HEK293 (cell line): Measurements from ENCODE around the gene KRTAP4-6.
"Not testable (repeated sequence)": the region's sequence is repeated elsewhere in the genome, so short reads cannot be mapped to it uniquely, and the experiment has no call there.

Source experiments
- CTCF ChIA-PET: fragments of 350-600 bp; formaldehyde crosslinking; extraction: SDS; loops from one replicate; lab custom pipeline; 2021; ENCODE audit warnings: antibody characterized with exemption; lab: Yijun Ruan, JAX
- POLR2A ChIA-PET: fragments of 300-600 bp; formaldehyde crosslinking; extraction: SDS; loops from one replicate; lab custom pipeline; 2020; ENCODE audit warnings: antibody characterized with exemption, inconsistent platforms; lab: Yijun Ruan, JAX
- H3K27ac ChIP-seq: fragments of 200-500 bp; sonication (Bioruptor generic); 2 replicates; pipeline ENCODE4 v1.5.1; 2014; ENCODE audit warnings: low read depth, low read length, control low read depth, inconsistent platforms; ENCODE audit errors: extremely low read depth
- H3K36me3 ChIP-seq, 2 experiments: fragments of 200-500 bp in 1 of 2; sonication (Bioruptor generic) in 1 of 2; 1 replicate in 1 of 2; 2 replicates in 1 of 2; pipeline ENCODE4 v1.5.1; 2014 to 2017; ENCODE audit warnings: inconsistent platforms in 2 of 2, low read length in 2 of 2; ENCODE audit not compliant: control insufficient read depth in 2 of 2, insufficient read depth in 1 of 2
- H3K4me1 ChIP-seq: fragments of 200-500 bp; sonication (Bioruptor generic); 2 replicates; pipeline ENCODE4 v1.5.1; 2014; ENCODE audit warnings: mild to moderate bottlenecking, low read length, inconsistent platforms; ENCODE audit not compliant: control insufficient read depth, insufficient read depth
- H3K4me3 ChIP-seq: 2 replicates; pipeline ENCODE4 v1.5.1; 2011; ENCODE audit warnings: low read depth, mild to moderate bottlenecking, control low read depth, low read length, moderate library complexity
- H3K9me3 ChIP-seq: fragments of 200-500 bp; sonication (Bioruptor generic); 2 replicates; pipeline ENCODE4 v1.5.1; 2014; ENCODE audit warnings: low read depth, low read length, inconsistent platforms; ENCODE audit not compliant: control insufficient read depth, insufficient read depth
- BCL11B ChIP-seq: fragments of 450-650 bp; formaldehyde crosslinking; IDR thresholded peaks from 2 replicates; pipeline ENCODE4 v1.5.1; 2016; ENCODE audit warnings: low read depth, missing biosample characterization, missing genetic modification characterization
- BCL6B ChIP-seq: fragments of 450-650 bp; formaldehyde crosslinking; IDR thresholded peaks from 2 replicates; pipeline ENCODE4 v1.5.1; 2017; ENCODE audit warnings: missing biosample characterization, missing genetic modification characterization
- REST ChIP-seq: fragments of 450-650 bp; formaldehyde crosslinking; IDR thresholded peaks from 2 replicates; pipeline ENCODE4 v1.5.1; 2016; ENCODE audit warnings: missing biosample characterization, missing genetic modification characterization
- ZBTB8A ChIP-seq: fragments of 450-650 bp; formaldehyde crosslinking; IDR thresholded peaks from 2 replicates; pipeline ENCODE4 v1.5.1; 2016; ENCODE audit warnings: missing biosample characterization, missing genetic modification characterization
- ZNF114 ChIP-seq: fragments of 450-650 bp; formaldehyde crosslinking; IDR thresholded peaks from 2 replicates; pipeline ENCODE4 v1.5.0; 2017; ENCODE audit warnings: missing biosample characterization, missing genetic modification characterization
- ZNF302 ChIP-seq: fragments of 450-650 bp; formaldehyde crosslinking; IDR thresholded peaks from 2 replicates; pipeline ENCODE4 v1.5.1; 2016; ENCODE audit warnings: missing biosample characterization, missing genetic modification characterization, low read depth
- ZNF341 ChIP-seq: fragments of 450-650 bp; formaldehyde crosslinking; IDR thresholded peaks from 2 replicates; pipeline ENCODE4; 2016; ENCODE audit warnings: low read depth, missing biosample characterization, missing genetic modification characterization
- ZNF366 ChIP-seq: fragments of 450-650 bp; formaldehyde crosslinking; conservative IDR thresholded peaks from 2 replicates; pipeline ENCODE4 v1.5.1; 2016; ENCODE audit warnings: missing biosample characterization, missing genetic modification characterization
- ZNF514 ChIP-seq: fragments of 450-650 bp; formaldehyde crosslinking; IDR thresholded peaks from 2 replicates; pipeline ENCODE4 v1.5.1; 2016; ENCODE audit warnings: missing biosample characterization, missing genetic modification characterization
- ZNF518A ChIP-seq: fragments of 450-650 bp; formaldehyde crosslinking; conservative IDR thresholded peaks from 2 replicates; pipeline ENCODE4 v1.5.1; 2016; ENCODE audit warnings: low read depth, missing biosample characterization, missing genetic modification characterization
- ZNF580 ChIP-seq: fragments of 450-650 bp; formaldehyde crosslinking; IDR thresholded peaks from 2 replicates; pipeline ENCODE4 v1.5.1; 2016; ENCODE audit warnings: missing biosample characterization, missing genetic modification characterization
- ZNF670 ChIP-seq: fragments of 450-650 bp; formaldehyde crosslinking; IDR thresholded peaks from 2 replicates; pipeline ENCODE4 v1.5.1; 2016; ENCODE audit warnings: missing biosample characterization, missing genetic modification characterization, low read depth

The KRTAP4-6 gene

GRCh38 chr17:41144846-41145245 is 4.5 kb upstream of the KRTAP4-6 start:
- no peaks in the 10 kb centered on the region for H3K9me3 ChIP-seq
- no peak overlapping the region for H3K27ac ChIP-seq
- H3K36me3 ChIP-seq, result no peaks in the 10 kb centered on the region
- POLR2A ChIA-PET, result no interaction called here
- CTCF ChIA-PET, result no interaction called here
- no peaks in the 10 kb centered on the region for H3K4me1 ChIP-seq
- H3K4me3 ChIP-seq, result no peak overlapping the region
- TF ChIP-seq ZNF302 (tag by site-specific recombination) (no peak), ZNF514 (tag by site-specific recombination) (no peak), ZNF366 (0 out of 2 replicates have a peak, but pooled peaks have one; percentile 28)
- TF ChIP-seq, all 188 proteins: peak for 1

- Histone ChIP-seq H3K9me3 (no peaks in the 10 kb centered on the region), H3K4me3 (no peak overlapping the region), H3K4me1 (no peaks in the 10 kb centered on the region), H3K36me3 (no peaks in the 10 kb centered on the region), H3K27ac (no peak overlapping the region)
- ChIA-PET POLR2A (no interaction called here), CTCF (interaction anchor here (1.0 kb wide), 1 partner anchor 181 kb away, joined by 4 read pairs; no protein-coding TSS in a partner anchor)
- TF ChIP-seq ZBTB8A (no peak), BCL11B (tag by site-specific recombination) (no peak), REST (no peak), ZNF341 (tag by site-specific recombination) (no peak), ZNF580 (tag by site-specific recombination) (no peak), ZNF670 (tag by site-specific recombination) (no peak)
These were observed 1.0 kb upstream of the KRTAP4-6 start for GRCh38 chr17:41141361-41141760.

- H3K4me1 ChIP-seq, H3K9me3 ChIP-seq, H3K4me3 ChIP-seq, CTCF ChIA-PET, H3K36me3 ChIP-seq, H3K27ac ChIP-seq, POLR2A ChIA-PET: not testable (repeated sequence)
These were observed 479 bp downstream of the KRTAP4-6 start for GRCh38 chr17:41139865-41140264.

GRCh38 chr17:41133880-41134735 is 6.2 kb downstream of the KRTAP4-6 start:
- TF ChIP-seq BCL6B (tag by site-specific recombination) (no peak), ZNF518A (tag by site-specific recombination) (no peak), ZNF580 (tag by site-specific recombination) (no peak), ZNF114 (tag by site-specific recombination) (no peak), ZNF366 (no peak)
- no peak overlapping the region for H3K27ac ChIP-seq
- H3K9me3 ChIP-seq, result no peaks in the 10 kb centered on the region
- no peaks in the 10 kb centered on the region for H3K36me3 ChIP-seq
- no peak overlapping the region for H3K4me3 ChIP-seq
- H3K4me1 ChIP-seq, result no peaks in the 10 kb centered on the region
- ChIA-PET POLR2A (no interaction called here), CTCF (interaction anchor here (0.6 to 0.7 kb wide), 2 partner anchors 44 to 277 kb away, joined by 3 to 4 read pairs; no protein-coding TSS in a partner anchor)
